HG02981 (cell line): Measurements from ENCODE around the gene XXYLT1.

Experiments
- ATAC-seq: cut with Tn5 transposase; IDR thresholded peaks from one replicate; pipeline ENCODE4 v1.9.1; 2021; ENCODE audit warnings: mild to moderate bottlenecking, moderate library complexity; ENCODE audit not compliant: unreplicated experiment

XXYLT1 gene

DNA sequence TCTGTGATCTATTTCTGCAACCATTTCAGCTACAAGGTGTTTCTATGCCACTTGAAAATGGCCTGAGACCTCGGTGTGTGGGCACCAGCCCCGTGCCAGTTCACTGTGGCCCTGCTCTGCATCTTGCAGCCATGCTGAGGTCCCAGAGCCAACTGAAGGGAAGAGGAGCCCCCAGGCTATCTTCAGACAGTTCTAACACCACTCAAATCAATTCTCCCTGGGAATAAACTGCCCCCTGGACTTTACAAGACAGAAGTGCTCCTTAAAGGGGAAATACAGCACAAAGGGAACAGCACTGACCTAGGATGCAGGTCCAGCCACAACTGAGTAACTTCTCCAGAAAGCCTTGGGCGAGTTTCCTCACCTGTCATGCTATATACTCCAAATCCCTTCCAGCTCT is 3.9 kb downstream of the XXYLT1 start:
- ATAC-seq = no peak

GRCh38 chr3:195266428-195266827 is 4.5 kb downstream of the XXYLT1 start:
- ATAC-seq = no peak

- ATAC-seq = no peak
These were observed 5.5 kb downstream of the XXYLT1 start for GRCh38 chr3:195265363-195265976.

- ATAC-seq = no peak
These were observed 6.9 kb downstream of the XXYLT1 start for GRCh38 chr3:195263925-195264600.

DNA sequence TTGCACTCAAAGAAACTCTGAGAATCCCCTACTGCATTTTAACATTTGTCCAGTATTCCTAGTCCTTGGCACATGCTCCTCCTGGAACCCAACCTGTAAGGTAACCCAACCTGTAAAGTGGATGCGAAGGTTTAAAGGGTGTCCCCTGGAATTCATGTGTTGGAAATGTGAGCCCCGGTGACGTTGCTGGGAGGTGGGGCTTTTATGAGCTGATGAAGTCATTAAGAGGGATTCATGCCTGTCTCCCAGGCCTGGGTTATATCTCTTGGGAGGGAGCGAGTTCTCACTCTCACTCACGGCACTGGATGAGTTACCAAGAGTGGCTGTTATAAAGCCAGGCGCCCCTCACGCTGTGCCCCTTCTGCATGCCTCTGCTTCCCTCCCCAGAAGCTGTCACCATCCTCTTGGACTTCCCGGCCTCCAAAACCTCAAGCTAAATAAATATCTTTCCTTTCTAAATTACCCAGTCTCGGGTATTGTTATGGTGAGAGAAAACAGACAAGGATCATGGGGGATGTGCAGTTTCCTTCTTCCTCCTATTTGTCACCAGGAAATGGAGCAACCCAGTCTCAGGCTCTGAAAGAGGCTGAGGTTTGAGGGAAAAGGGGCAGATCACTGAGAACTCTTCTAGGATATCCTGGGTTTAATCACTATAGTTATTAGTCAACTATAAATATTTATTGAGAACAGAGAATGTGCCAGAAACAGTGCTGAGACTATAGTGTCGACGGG is 7.6 kb downstream of the XXYLT1 start:
- ATAC-seq = no peak

GRCh38 chr3:195261925-195262324 is 9.0 kb downstream of the XXYLT1 start:
- ATAC-seq = no peak

DNA sequence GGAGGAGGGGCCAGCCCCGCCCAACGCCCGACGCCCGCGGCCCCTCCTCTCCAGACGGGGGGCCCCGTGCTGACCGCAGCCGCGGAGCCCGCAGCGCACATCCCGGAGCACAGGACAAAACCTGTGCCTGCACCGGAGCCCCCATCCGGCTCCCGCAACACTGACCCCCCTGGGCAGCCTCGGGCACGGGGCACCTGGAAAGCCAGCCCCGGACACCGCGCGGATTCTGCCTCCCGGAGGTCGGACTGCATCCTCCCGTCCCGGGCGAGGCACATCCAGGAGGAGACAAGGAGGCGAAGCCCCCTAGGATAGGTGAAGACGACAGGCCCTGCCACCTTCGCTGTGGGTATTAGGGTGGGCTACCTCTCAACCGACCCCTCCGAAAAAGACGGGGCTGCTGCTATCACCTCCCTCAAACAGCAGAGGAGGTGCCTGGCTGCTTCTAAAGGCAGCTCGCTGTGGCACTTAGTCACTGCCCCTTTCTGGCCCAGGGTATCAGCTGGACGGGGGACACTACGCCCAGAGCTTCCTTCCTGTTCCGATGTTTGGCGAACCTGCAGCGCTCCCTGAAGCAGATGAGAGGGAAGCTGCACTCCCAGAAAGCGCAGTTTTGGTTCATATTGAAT is 10.6 kb downstream of the XXYLT1 start:
- ATAC-seq = peak; percentile 5

DNA sequence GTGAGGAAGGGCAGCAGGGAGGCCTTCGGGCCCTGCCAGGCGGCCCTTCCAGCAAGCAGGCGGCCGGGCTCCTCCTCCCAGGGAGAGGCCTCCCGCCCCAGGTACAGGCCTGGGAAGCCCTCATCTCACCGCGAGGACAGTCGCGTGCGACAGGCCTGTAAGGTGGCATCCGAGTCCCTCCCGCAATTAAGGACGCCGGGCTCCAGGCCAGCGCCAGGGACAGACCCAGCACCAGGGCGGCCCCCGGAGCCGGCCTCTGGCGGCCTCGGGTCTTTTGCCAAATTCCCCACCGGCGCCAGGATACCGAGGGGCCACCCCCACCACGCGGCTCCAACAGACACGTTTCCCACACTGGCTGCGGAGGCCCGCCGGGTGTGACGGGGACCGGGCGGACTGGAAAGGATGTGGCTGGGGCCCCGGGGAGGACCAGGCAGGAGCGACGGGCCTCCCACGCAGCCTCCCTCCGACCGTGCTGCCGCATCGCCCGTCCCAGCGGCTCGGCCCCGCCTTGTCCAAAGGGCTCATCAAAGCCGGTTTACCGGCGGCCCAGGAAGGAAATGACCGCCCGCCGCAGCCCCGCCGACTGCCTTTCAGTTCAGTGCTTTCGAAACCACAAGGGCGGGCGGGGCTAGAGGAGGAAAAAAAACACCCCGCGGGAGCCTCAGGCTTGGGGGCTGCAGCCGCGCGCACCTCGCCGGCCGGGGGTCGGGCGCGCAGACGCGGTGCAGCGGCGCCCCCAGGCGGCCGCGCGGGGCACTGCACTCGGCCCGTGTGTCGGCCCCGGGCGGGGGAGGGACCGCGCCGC is 11.3 kb downstream of the XXYLT1 start:
- peak; percentile 82 for ATAC-seq

- no peak for ATAC-seq
These were observed 11.8 kb downstream of the XXYLT1 start for GRCh38 chr3:195259154-195259474.

DNA sequence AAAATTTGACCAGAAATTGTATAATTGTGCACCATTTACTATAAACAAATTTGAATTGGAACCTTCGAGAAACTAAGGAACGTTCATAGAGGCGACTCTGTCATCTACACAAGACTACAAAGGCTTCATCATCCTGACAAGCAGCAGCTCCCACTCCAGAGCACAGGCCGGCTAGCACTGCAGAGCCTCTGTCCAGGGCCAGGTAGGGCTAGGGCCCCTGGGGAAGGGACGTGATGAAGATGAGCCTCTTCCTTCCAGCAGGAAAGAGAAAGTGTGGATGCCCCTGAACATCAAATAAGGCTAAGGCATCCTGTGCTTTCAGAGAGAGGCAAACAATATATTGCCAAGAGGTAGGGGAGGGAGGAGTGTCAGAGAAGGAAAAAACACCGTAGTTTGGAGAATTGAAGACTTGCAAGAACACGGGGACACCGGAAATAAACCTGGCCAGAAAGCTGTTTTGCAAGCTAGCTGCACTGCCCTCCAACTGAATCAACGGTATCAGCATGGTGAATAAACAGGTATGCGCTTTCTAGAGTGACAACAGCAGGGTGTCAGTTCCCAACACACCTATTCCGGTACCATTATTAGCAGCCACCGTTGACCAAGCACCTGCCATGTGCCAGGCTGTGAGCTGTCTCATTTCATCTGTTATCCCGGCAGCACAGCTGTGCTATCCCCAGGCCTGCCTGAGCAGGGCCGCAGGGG is 12.4 kb downstream of the XXYLT1 start:
- no peak for ATAC-seq

GRCh38 chr3:195257454-195258448 is 13.2 kb downstream of the XXYLT1 start:
- no peak for ATAC-seq

GRCh38 chr3:195256639-195257453 is 14.1 kb downstream of the XXYLT1 start:
- no peak for ATAC-seq

GRCh38 chr3:195255571-195256501 is 15.1 kb downstream of the XXYLT1 start:
- no peak for ATAC-seq

DNA sequence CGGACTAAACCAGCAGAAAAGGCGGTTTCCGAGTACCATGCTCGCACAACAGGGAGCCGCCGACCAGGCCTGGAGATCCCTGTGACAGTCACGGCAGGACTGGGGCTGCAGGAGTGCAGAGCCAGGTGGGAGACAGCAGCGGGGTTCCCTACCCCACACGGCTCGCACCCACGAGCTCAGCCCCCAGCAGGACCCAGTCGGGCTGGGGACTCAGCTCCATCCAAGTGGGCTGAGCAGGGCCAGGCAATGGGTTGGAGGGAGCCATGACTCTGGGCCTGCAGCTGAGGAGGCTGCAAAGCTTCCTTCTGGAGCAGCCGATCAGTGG is 15.8 kb downstream of the XXYLT1 start:
- no peak for ATAC-seq

DNA sequence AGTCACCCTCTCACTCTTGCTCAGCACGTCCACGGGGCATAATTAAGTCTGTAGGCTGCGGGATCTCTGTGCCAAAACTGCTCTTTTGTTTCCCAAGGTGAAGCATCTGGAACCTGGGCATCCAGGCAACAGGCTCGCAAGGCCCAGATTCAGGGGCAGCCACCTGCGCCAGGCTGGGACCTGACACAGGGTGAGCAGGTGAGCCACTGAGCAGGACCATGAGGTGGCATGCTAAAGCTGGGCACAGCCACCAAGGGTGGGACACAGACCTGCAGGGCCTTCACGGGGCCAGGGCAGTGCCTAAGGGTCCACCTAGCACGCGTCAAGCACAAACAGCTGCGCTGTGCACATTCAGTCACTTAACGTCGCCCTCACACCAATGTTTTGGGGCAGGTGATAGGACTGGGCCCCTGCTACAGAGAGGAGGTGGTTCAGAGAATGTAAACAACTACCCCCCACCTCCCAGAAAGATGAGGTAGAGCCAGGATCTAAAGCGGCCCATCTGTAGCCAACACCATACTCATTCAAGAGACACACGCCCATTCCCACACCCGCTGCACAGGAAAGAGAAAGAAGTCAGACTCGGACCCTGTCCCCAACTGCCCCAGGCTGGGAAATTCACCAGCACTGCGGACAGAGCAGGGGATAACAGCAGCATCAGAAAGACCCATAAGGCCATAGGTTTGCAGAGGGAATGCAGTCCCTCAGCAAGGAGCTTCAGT is 16.3 kb downstream of the XXYLT1 start:
- ATAC-seq = no peak

DNA sequence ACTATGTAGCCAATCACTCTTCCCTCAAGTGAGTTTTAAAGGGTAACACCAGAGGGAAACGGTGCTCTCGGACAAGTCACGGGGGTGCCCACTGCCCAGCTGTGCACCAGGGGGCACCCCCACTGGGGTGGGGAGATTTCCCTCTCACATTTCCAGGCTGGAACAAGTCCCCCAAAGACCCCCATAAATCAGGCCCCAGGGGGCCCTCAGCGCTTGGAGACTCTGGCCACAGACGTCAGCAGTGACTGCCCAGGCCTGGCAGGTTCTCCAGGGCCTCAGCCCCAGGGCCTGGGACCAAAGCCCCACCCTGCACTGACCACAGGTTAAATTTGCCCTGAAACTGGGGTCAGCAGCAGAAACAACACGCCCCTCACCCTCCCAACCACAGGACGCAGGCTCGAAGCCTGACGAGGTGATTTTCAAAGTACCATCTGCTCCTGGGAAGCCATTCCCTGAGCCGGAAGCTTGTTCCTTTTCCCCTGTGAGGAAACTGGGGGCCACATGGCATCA is 17.0 kb downstream of the XXYLT1 start:
- ATAC-seq = no peak
